MM.1S (cell line): ENCODE results near the gene CEACAM19.
"Not testable (repeated sequence)": the region's sequence is repeated elsewhere in the genome, so short reads cannot be mapped to it uniquely, and the experiment has no call there.

Experiments used
- DNase-seq: peaks from one replicate; pipeline ENCODE4 v3.0.0-alpha.2; 2015
- H2AFZ ChIP-seq: fragments of 300-600 bp; sonication (generic); 2 replicates; pipeline ENCODE4 v1.6.0; 2016; ENCODE audit warnings: antibody characterized with exemption, low read length
- H3F3A ChIP-seq: fragments of 300-600 bp; sonication (generic); 2 replicates; pipeline ENCODE4 v1.6.1; 2016; ENCODE audit warnings: mild to moderate bottlenecking, antibody characterized with exemption, low read length, moderate library complexity, mixed read lengths; ENCODE audit not compliant: insufficient read depth
- H3K27ac ChIP-seq: fragments of 300-600 bp; sonication (generic); 2 replicates; pipeline ENCODE4 v1.5.1; 2016; ENCODE audit warnings: mild to moderate bottlenecking, low read length
- H3K27me3 ChIP-seq: fragments of 300-600 bp; sonication (generic); replicated peaks from 2 replicates; pipeline ENCODE4 v1.6.0; 2016; ENCODE audit warnings: low read length; ENCODE audit not compliant: insufficient read depth
- H3K36me3 ChIP-seq: fragments of 300-600 bp; sonication (generic); replicated peaks from 2 replicates; pipeline ENCODE4 v1.6.1; 2016; ENCODE audit warnings: mild to moderate bottlenecking, low read length, mixed read lengths; ENCODE audit not compliant: insufficient read depth
- H3K4me1 ChIP-seq: fragments of 300-600 bp; sonication (generic); 2 replicates; pipeline ENCODE4 v1.6.1; 2016; ENCODE audit warnings: low read length, mixed read lengths
- H3K4me2 ChIP-seq: fragments of 300-600 bp; sonication (generic); 2 replicates; pipeline ENCODE4 v1.6.0; 2016; ENCODE audit warnings: low read depth, low read length
- H3K4me3 ChIP-seq: fragments of 300-600 bp; sonication (generic); 2 replicates; pipeline ENCODE4 v1.5.1; 2016; ENCODE audit warnings: low read length, mixed read lengths
- H3K79me2 ChIP-seq: fragments of 300-600 bp; sonication (generic); 2 replicates; pipeline ENCODE4 v1.6.1; 2016; ENCODE audit warnings: mixed run types, low read length, mixed read lengths
- H3K9ac ChIP-seq: fragments of 300-600 bp; sonication (generic); 2 replicates; pipeline ENCODE4 v1.6.1; 2016; ENCODE audit warnings: low read length, mixed read lengths
- H3K9me2 ChIP-seq: fragments of 300-600 bp; sonication (generic); replicated peaks from 2 replicates; pipeline ENCODE4 v1.6.1; 2016; ENCODE audit warnings: mild to moderate bottlenecking, low read length, mixed read lengths; ENCODE audit not compliant: insufficient read depth
- H3K9me3 ChIP-seq: fragments of 300-600 bp; sonication (generic); replicated peaks from 2 replicates; pipeline ENCODE4 v1.6.1; 2016; ENCODE audit warnings: mild to moderate bottlenecking, low read length, mixed read lengths; ENCODE audit not compliant: insufficient read depth
- H4K20me1 ChIP-seq: fragments of 300-600 bp; sonication (generic); 2 replicates; pipeline ENCODE4 v1.6.1; 2016; ENCODE audit warnings: mild to moderate bottlenecking, low read length, moderate library complexity, mixed read lengths; ENCODE audit not compliant: insufficient read depth
- CTCF ChIP-seq: fragments of 300-600 bp; sonication (generic); IDR thresholded peaks from 2 replicates; pipeline ENCODE4 v1.5.1; 2016; ENCODE audit warnings: antibody characterized with exemption, low read length, mixed read lengths
- EZH2 ChIP-seq: fragments of 300-600 bp; sonication (generic); optimal IDR thresholded peaks from 2 replicates; pipeline ENCODE3; 2017; ENCODE audit warnings: low read depth, mild to moderate bottlenecking, antibody characterized with exemption, low read length, mixed read lengths
- EZH2phosphoT487 ChIP-seq: fragments of 300-600 bp; sonication (generic); IDR thresholded peaks from 2 replicates; pipeline ENCODE4 v1.6.1; 2018; ENCODE audit warnings: antibody characterized with exemption, low read length

Gene CEACAM19

GRCh38 chr19:44624840-44625354, 46.4 kb upstream of the CEACAM19 start:
- DNase-seq = no peak

GRCh38 chr19:44625637-44626036, 45.6 kb upstream of the CEACAM19 start:
- H3K36me3 ChIP-seq, H3K9ac ChIP-seq, H3K27me3 ChIP-seq, H3F3A ChIP-seq, H3K79me2 ChIP-seq, H3K9me2 ChIP-seq, H3K4me2 ChIP-seq, H2AFZ ChIP-seq, H4K20me1 ChIP-seq, H3K4me1 ChIP-seq, H3K27ac ChIP-seq, H3K4me3 ChIP-seq, DNase-seq, H3K9me3 ChIP-seq: not testable (repeated sequence)

More at GRCh38 chr19:44624840-44625354, 46.4 kb upstream of the CEACAM19 start:
- Histone ChIP-seq H3K36me3 (no peaks in the 10 kb centered on the region), H3K4me3 (no peak overlapping the region), H4K20me1 (no peaks in the 10 kb centered on the region), H3K9me3 (no peaks in the 10 kb centered on the region), H3K4me1 (no peaks in the 10 kb centered on the region), H2AFZ (no peak overlapping the region), H3K27me3 (peaks cover 3% of the 10 kb centered on the region), H3F3A (no peaks in the 10 kb centered on the region), H3K27ac (no peak overlapping the region), H3K9me2 (no peaks in the 10 kb centered on the region), H3K9ac (no peak overlapping the region), H3K79me2 (no peaks in the 10 kb centered on the region), H3K4me2 (no peak overlapping the region)
- no peak for TF ChIP-seq EZH2phosphoT487
- TF ChIP-seq CTCF = no peak
- no peak for TF ChIP-seq EZH2

GRCh38 chr19:44626048-44626624, 45.1 kb upstream of the CEACAM19 start:
- Histone ChIP-seq H3K27me3 (no peaks in the 10 kb centered on the region), H3F3A (no peaks in the 10 kb centered on the region), H3K4me2 (no peak overlapping the region), H3K9me2 (no peaks in the 10 kb centered on the region), H3K9me3 (no peaks in the 10 kb centered on the region), H2AFZ (no peak overlapping the region), H3K4me1 (no peaks in the 10 kb centered on the region), H3K36me3 (no peaks in the 10 kb centered on the region), H3K27ac (no peak overlapping the region), H3K79me2 (no peaks in the 10 kb centered on the region), H3K9ac (no peak overlapping the region), H4K20me1 (no peaks in the 10 kb centered on the region), H3K4me3 (no peak overlapping the region)
- DNase-seq = no peak
- TF ChIP-seq EZH2 (no peak), EZH2phosphoT487 (no peak), CTCF (no peak)

- no peak overlapping the region for H3K9ac ChIP-seq
- no peaks in the 10 kb centered on the region for H3K79me2 ChIP-seq
- no peaks in the 10 kb centered on the region for H3F3A ChIP-seq
- no peaks in the 10 kb centered on the region for H3K27me3 ChIP-seq
- H3K9me2 ChIP-seq = no peaks in the 10 kb centered on the region
- H3K36me3 ChIP-seq = no peaks in the 10 kb centered on the region
- no peak overlapping the region for H3K4me2 ChIP-seq
- no peaks in the 10 kb centered on the region for H3K4me1 ChIP-seq
- no peaks in the 10 kb centered on the region for H3K9me3 ChIP-seq
- H3K4me3 ChIP-seq = no peak overlapping the region
- no peak for DNase-seq
- TF ChIP-seq CTCF = no peak
- TF ChIP-seq EZH2phosphoT487 = no peak
- TF ChIP-seq EZH2 = no peak
- H4K20me1 ChIP-seq = no peaks in the 10 kb centered on the region
- no peak overlapping the region for H3K27ac ChIP-seq
- H2AFZ ChIP-seq = no peak overlapping the region
Observed at GRCh38 chr19:44627631-44628030, 43.7 kb upstream of the CEACAM19 start.
